HL-60 (cell line): Measurements from ENCODE around the gene TP73.

ENCODE experiments used
- DNase-seq, 2 experiments: peaks; one replicate each; pipeline ENCODE4 v3.0.0-alpha.2; 2010 to 2020; ENCODE audit warnings: low read depth in 1 of 2, low spot score in 1 of 2
- H3K27ac ChIP-seq: fragments of 250-450 bp; sonication (Bioruptor Pico); replicated peaks from 2 replicates; pipeline ENCODE4 v1.5.1; 2020; ENCODE audit warnings: mild to moderate bottlenecking, moderate library complexity
- H3K27me3 ChIP-seq: fragments of 250-450 bp; sonication (Bioruptor Pico); 2 replicates; pipeline ENCODE4 v1.5.1; 2021; ENCODE audit warnings: mild to moderate bottlenecking, moderate library complexity; ENCODE audit not compliant: insufficient read depth, poor library complexity, severe bottlenecking
- H3K4me3 ChIP-seq: replicated peaks from 2 replicates; pipeline ENCODE4 v1.5.1; 2011; ENCODE audit warnings: mild to moderate bottlenecking, control low read depth, low read length; ENCODE audit not compliant: insufficient read depth
- CTCF ChIP-seq: IDR thresholded peaks from one replicate; pipeline ENCODE4 v1.5.1; 2011; ENCODE audit warnings: low read length, control low read depth, inconsistent platforms; ENCODE audit not compliant: insufficient read depth
- GABPA ChIP-seq: IDR thresholded peaks from 2 replicates; pipeline ENCODE4 v1.6.1; 2012; ENCODE audit warnings: low read depth
- POLR2AphosphoS5 ChIP-seq: IDR thresholded peaks from 2 replicates; pipeline ENCODE4 v1.6.1; 2012; ENCODE audit warnings: low read depth
- REST ChIP-seq: IDR thresholded peaks from 2 replicates; pipeline ENCODE4 v1.6.1; 2012; ENCODE audit warnings: low read depth; ENCODE audit not compliant: insufficient replicate concordance
- SPI1 ChIP-seq: IDR thresholded peaks from 2 replicates; pipeline ENCODE4 v1.6.1; 2012; ENCODE audit warnings: low read depth, mild to moderate bottlenecking, borderline replicate concordance

TP73 gene

GRCh38 chr1:3628445-3628844, 23.9 kb upstream of the TP73 start:
- no peak for DNase-seq
- TF ChIP-seq REST (no peak), SPI1 (no peak), POLR2AphosphoS5 (no peak), GABPA (no peak)
- Histone ChIP-seq H3K27me3 (no peaks in the 10 kb centered on the region), H3K27ac (no peak overlapping the region), H3K4me3 (no peak overlapping the region)

- no peak for TF ChIP-seq SPI1
- TF ChIP-seq POLR2AphosphoS5: no peak
- no peak for TF ChIP-seq CTCF
- TF ChIP-seq GABPA: no peak
- no peak for TF ChIP-seq REST
- Histone ChIP-seq H3K27me3 (no peaks in the 10 kb centered on the region), H3K4me3 (no peak overlapping the region), H3K27ac (no peak overlapping the region)
- DNase-seq: no peak
Measured at GRCh38 chr1:3629561-3630160, 22.7 kb upstream of the TP73 start.

- H3K27ac ChIP-seq: no peak overlapping the region
- H3K27me3 ChIP-seq: no peaks in the 10 kb centered on the region
- TF ChIP-seq POLR2AphosphoS5 (no peak), REST (no peak)
- no peak overlapping the region for H3K4me3 ChIP-seq
- DNase-seq: no peak
Measured at GRCh38 chr1:3630161-3630611, 22.1 kb upstream of the TP73 start.

GRCh38 chr1:3630914-3631313, 21.4 kb upstream of the TP73 start:
- DNase-seq: no peak
- TF ChIP-seq GABPA: no peak
- TF ChIP-seq REST: no peak
- H3K4me3 ChIP-seq: no peak overlapping the region
- H3K27ac ChIP-seq: no peak overlapping the region
- H3K27me3 ChIP-seq: no peaks in the 10 kb centered on the region
